Neural progenitor cell (in vitro differentiated cells): ENCODE data around the gene ILRUN. TPM values are rescaled to one million over a fixed set of nuclear protein-coding genes. Genes with fewer than 3 reads are reported as not detected.
A peak's percentile ranks its signal among the peaks of the same experiment; 100 is the strongest.

Experiments used
- DNase-seq: peaks from one replicate; pipeline ENCODE4 v3.0.0-alpha.2; 2016; ENCODE audit warnings: low spot score
- H2AFZ ChIP-seq: fragments of 200-600 bp; sonication (generic); replicated peaks from 2 replicates; pipeline ENCODE4 v1.6.1; 2016; ENCODE audit warnings: antibody characterized with exemption
- H3F3A ChIP-seq: fragments of 200-600 bp; sonication (generic); 2 replicates; pipeline ENCODE4 v1.6.1; 2016; ENCODE audit warnings: antibody characterized with exemption, low read depth
- H3K27ac ChIP-seq: fragments of 200-600 bp; sonication (generic); 2 replicates; pipeline ENCODE4 v1.5.1; 2016; ENCODE audit warnings: mild to moderate bottlenecking
- H3K27me3 ChIP-seq: fragments of 200-600 bp; sonication (generic); 2 replicates; pipeline ENCODE4 v1.6.1; 2016; ENCODE audit warnings: mild to moderate bottlenecking, moderate library complexity
- H3K36me3 ChIP-seq: fragments of 200-600 bp; sonication (generic); 2 replicates; pipeline ENCODE4 v1.5.1; 2016
- H3K4me1 ChIP-seq: fragments of 200-600 bp; sonication (generic); 2 replicates; pipeline ENCODE4 v1.6.1; 2016; ENCODE audit warnings: mixed run types
- H3K4me2 ChIP-seq: fragments of 200-600 bp; sonication (generic); 2 replicates; pipeline ENCODE4 v1.6.1; 2016
- H3K4me3 ChIP-seq: fragments of 200-600 bp; sonication (generic); 2 replicates; pipeline ENCODE4 v1.5.1; 2016
- H3K79me2 ChIP-seq: fragments of 200-600 bp; sonication (generic); 2 replicates; pipeline ENCODE4 v1.6.1; 2016; ENCODE audit warnings: low read depth
- H3K9ac ChIP-seq: fragments of 200-600 bp; sonication (generic); 2 replicates; pipeline ENCODE4 v1.6.1; 2016
- H3K9me3 ChIP-seq: fragments of 200-600 bp; sonication (generic); 2 replicates; pipeline ENCODE4 v1.5.1; 2016; ENCODE audit warnings: low read depth
- H4K20me1 ChIP-seq: fragments of 200-600 bp; sonication (generic); 2 replicates; pipeline ENCODE4 v1.6.1; 2016; ENCODE audit warnings: low read depth
- H3K27ac Mint-ChIP-seq: 3 replicates; pipeline ENCODE4 v1.8.0; 2021; ENCODE audit warnings: mixed read lengths
- H3K27me3 Mint-ChIP-seq: 2 replicates; pipeline ENCODE4 v1.8.0; 2022; ENCODE audit warnings: low read depth, mild to moderate bottlenecking, inconsistent platforms, moderate library complexity, mixed read lengths; ENCODE audit not compliant: insufficient read depth
- H3K36me3 Mint-ChIP-seq: 3 replicates; pipeline ENCODE4 v1.8.0; 2021; ENCODE audit warnings: mixed read lengths
- H3K4me1 Mint-ChIP-seq: 3 replicates; pipeline ENCODE4 v1.8.0; 2021; ENCODE audit warnings: mixed read lengths
- H3K4me3 Mint-ChIP-seq: 3 replicates; pipeline ENCODE4 v1.8.0; 2021; ENCODE audit warnings: mild to moderate bottlenecking, moderate library complexity, mixed read lengths
- H3K9me3 Mint-ChIP-seq: 3 replicates; pipeline ENCODE4 v1.8.0; 2020; ENCODE audit warnings: mixed read lengths
- EZH2 ChIP-seq: fragments of 200-600 bp; sonication (generic); IDR thresholded peaks from 2 replicates; pipeline ENCODE4 v1.6.1; 2017; ENCODE audit warnings: antibody characterized with exemption, mild to moderate bottlenecking, moderate library complexity
- EZH2phosphoT487 ChIP-seq: fragments of 200-600 bp; sonication (generic); IDR thresholded peaks from 2 replicates; pipeline ENCODE4 v1.6.1; 2017; ENCODE audit warnings: antibody characterized with exemption
- total RNA-seq: library from RNA; depleted of rRNA; stranded (reverse); fragments of >200 nt; gene quantifications from 2 replicates; pipeline ENCODE4 v1.2.3, GENCODE V29; 2015; ENCODE audit warnings: low replicate concordance
- TF ChIP-seq, protein P1 (sequence below): fragments of 200-600 bp; sonication (generic); IDR thresholded peaks from 2 replicates; pipeline ENCODE4 v1.5.1; 2017; ENCODE audit warnings: antibody characterized with exemption, mild to moderate bottlenecking

The ILRUN gene
- total RNA-seq, 1 donor from 2014 or later, result 33.2 TPM

DNA sequence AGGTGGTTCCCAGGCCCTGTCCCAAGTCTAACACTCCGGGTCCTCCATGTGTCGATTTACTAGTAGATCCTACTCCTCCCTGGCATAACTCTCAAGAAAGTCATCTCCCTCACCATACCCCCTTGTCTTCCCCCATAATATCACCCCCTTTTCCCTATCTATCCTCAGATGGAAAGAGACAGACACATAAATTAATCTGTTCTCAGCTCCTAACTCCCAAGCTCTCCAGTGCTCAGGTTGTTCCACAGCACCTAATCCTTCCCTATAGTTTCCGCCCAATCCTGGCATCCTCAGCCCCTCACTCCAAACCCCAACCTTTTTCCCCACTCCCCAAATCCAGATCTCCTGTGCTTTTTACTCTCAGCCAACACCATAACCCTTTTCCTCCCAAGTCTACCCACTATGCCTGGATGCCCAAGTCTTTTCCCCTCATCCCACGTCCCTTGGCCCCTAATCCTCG is 808 bp downstream of the ILRUN start:
- Mint-ChIP-seq H3K27me3 (peaks cover 3% of the 10 kb centered on the region), H3K9me3 (no peaks in the 10 kb centered on the region), H3K4me1 (peaks cover 31% of the 10 kb centered on the region), H3K36me3 (no peaks in the 10 kb centered on the region), H3K4me3 (peak overlapping the region; percentile 97), H3K27ac (peak overlapping the region; percentile 33)
- H2AFZ ChIP-seq, result peak overlapping the region; percentile 86
- peak overlapping the region; percentile 98 for H3K4me3 ChIP-seq
- H3K27me3 ChIP-seq, result peaks cover 10% of the 10 kb centered on the region
- H3K79me2 ChIP-seq, result peaks cover 58% of the 10 kb centered on the region
- H3K27ac ChIP-seq, result no peak overlapping the region
- H3F3A ChIP-seq, result no peaks in the 10 kb centered on the region
- H3K4me1 ChIP-seq, result peaks cover 7% of the 10 kb centered on the region
- no peaks in the 10 kb centered on the region for H3K9me3 ChIP-seq
- peak overlapping the region; percentile 86 for H3K9ac ChIP-seq
- peaks cover 47% of the 10 kb centered on the region for H4K20me1 ChIP-seq
- H3K36me3 ChIP-seq, result no peaks in the 10 kb centered on the region
- no peak for TF ChIP-seq EZH2phosphoT487
- TF ChIP-seq EZH2, result no peak
- TF ChIP-seq, protein P1, sequence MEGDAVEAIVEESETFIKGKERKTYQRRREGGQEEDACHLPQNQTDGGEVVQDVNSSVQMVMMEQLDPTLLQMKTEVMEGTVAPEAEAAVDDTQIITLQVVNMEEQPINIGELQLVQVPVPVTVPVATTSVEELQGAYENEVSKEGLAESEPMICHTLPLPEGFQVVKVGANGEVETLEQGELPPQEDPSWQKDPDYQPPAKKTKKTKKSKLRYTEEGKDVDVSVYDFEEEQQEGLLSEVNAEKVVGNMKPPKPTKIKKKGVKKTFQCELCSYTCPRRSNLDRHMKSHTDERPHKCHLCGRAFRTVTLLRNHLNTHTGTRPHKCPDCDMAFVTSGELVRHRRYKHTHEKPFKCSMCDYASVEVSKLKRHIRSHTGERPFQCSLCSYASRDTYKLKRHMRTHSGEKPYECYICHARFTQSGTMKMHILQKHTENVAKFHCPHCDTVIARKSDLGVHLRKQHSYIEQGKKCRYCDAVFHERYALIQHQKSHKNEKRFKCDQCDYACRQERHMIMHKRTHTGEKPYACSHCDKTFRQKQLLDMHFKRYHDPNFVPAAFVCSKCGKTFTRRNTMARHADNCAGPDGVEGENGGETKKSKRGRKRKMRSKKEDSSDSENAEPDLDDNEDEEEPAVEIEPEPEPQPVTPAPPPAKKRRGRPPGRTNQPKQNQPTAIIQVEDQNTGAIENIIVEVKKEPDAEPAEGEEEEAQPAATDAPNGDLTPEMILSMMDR, result no peak
- DNase-seq, result peak; percentile 31
- peak overlapping the region; percentile 83 for H3K4me2 ChIP-seq

DNA sequence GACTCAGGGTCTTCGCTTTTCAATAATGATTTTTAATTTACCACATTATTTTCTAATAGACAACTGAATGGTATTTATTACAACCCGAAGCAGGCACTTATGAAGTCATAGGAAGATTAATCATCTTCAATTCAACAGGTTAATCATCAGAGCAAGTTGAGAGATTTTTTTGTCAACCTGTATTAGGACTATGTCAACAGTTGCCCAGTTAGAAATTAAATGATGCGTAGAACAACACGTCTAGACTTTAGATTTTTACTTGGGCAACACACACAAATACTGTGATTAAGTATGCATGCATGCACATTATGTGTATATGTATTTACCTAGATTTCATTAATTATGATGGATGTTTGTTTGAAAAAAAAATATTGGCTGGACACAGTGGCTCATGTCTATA is 4.3 kb downstream of the ILRUN start:
- no peaks in the 10 kb centered on the region for H3K36me3 ChIP-seq
- Mint-ChIP-seq H3K4me3 (no peak overlapping the region), H3K9me3 (no peaks in the 10 kb centered on the region), H3K4me1 (peaks cover 29% of the 10 kb centered on the region), H3K36me3 (peaks cover 12% of the 10 kb centered on the region), H3K27ac (no peak overlapping the region), H3K27me3 (peaks cover 3% of the 10 kb centered on the region)
- H3K27ac ChIP-seq, result no peak overlapping the region
- H3K9me3 ChIP-seq, result no peaks in the 10 kb centered on the region
- H3F3A ChIP-seq, result no peaks in the 10 kb centered on the region
- H3K9ac ChIP-seq, result no peak overlapping the region
- TF ChIP-seq EZH2phosphoT487, result no peak
- no peak for TF ChIP-seq EZH2
- TF ChIP-seq, protein P1, result no peak
- no peak for DNase-seq
- H3K27me3 ChIP-seq, result peaks cover 3% of the 10 kb centered on the region
- peaks cover 92% of the 10 kb centered on the region for H3K79me2 ChIP-seq
- H3K4me1 ChIP-seq, result peaks cover 7% of the 10 kb centered on the region
- no peak overlapping the region for H2AFZ ChIP-seq
- H3K4me2 ChIP-seq, result no peak overlapping the region
- H4K20me1 ChIP-seq, result peaks cover 59% of the 10 kb centered on the region
- no peak overlapping the region for H3K4me3 ChIP-seq

GRCh38 chr6:34689742-34690141 is 6.8 kb downstream of the ILRUN start:
- DNase-seq, result no peak

More at GRCh38 chr6:34689742-34690141, 6.8 kb downstream of the ILRUN start:
- peaks cover 12% of the 10 kb centered on the region for H3K4me1 Mint-ChIP-seq
- Histone ChIP-seq H3K9me3 (no peaks in the 10 kb centered on the region), H3F3A (peaks cover 5% of the 10 kb centered on the region), H3K27me3 (no peaks in the 10 kb centered on the region), H4K20me1 (peaks cover 50% of the 10 kb centered on the region), H3K79me2 (peaks cover 97% of the 10 kb centered on the region), H3K27ac (no peak overlapping the region), H3K9ac (no peak overlapping the region), H2AFZ (no peak overlapping the region), H3K4me1 (no peaks in the 10 kb centered on the region), H3K4me3 (no peak overlapping the region), H3K4me2 (no peak overlapping the region), H3K36me3 (no peaks in the 10 kb centered on the region)
- no peaks in the 10 kb centered on the region for H3K9me3 Mint-ChIP-seq
- TF ChIP-seq, protein P1, result no peak
- TF ChIP-seq EZH2 (no peak), EZH2phosphoT487 (no peak)
- peaks cover 3% of the 10 kb centered on the region for H3K27me3 Mint-ChIP-seq
- H3K4me3 Mint-ChIP-seq, result no peak overlapping the region
- H3K27ac Mint-ChIP-seq, result no peak overlapping the region
- peaks cover 17% of the 10 kb centered on the region for H3K36me3 Mint-ChIP-seq
